IPS-18a (cell line): ENCODE results near the gene IQCH.
"Not testable (repeated sequence)": the region's sequence is repeated elsewhere in the genome, so short reads cannot be mapped to it uniquely, and the experiment has no call there.

Experiments used
- H3K27ac ChIP-seq: one replicate; pipeline ENCODE4 v1.5.1; 2013; ENCODE audit warnings: low read length
- H3K27me3 ChIP-seq: one replicate; pipeline ENCODE4 v1.6.1; 2013; ENCODE audit warnings: mild to moderate bottlenecking, low read length; ENCODE audit not compliant: control insufficient read depth, insufficient read depth
- H3K36me3 ChIP-seq: one replicate; pipeline ENCODE4 v1.6.1; 2013; ENCODE audit warnings: low read depth, low read length; ENCODE audit not compliant: control insufficient read depth
- H3K4me1 ChIP-seq: one replicate; pipeline ENCODE4 v1.6.1; 2013; ENCODE audit warnings: low read depth, low read length; ENCODE audit not compliant: control insufficient read depth
- H3K4me3 ChIP-seq: one replicate; pipeline ENCODE4 v1.5.1; 2013; ENCODE audit warnings: low read length
- H3K9ac ChIP-seq: one replicate; pipeline ENCODE4 v1.6.1; 2013; ENCODE audit warnings: mild to moderate bottlenecking, low read length, moderate library complexity
- H3K9me3 ChIP-seq: one replicate; pipeline ENCODE4 v1.6.1; 2013; ENCODE audit warnings: low read depth, low read length; ENCODE audit not compliant: control insufficient read depth

Gene IQCH

GRCh38 chr15:67274236-67274635, 19.6 kb downstream of the IQCH start:
- Histone ChIP-seq H3K9ac (no peak overlapping the region), H3K9me3 (no peaks in the 10 kb centered on the region), H3K27me3 (no peaks in the 10 kb centered on the region), H3K4me3 (no peak overlapping the region), H3K27ac (no peak overlapping the region), H3K36me3 (no peaks in the 10 kb centered on the region), H3K4me1 (no peaks in the 10 kb centered on the region)

- Histone ChIP-seq H3K9me3 (no peaks in the 10 kb centered on the region), H3K27ac (no peak overlapping the region), H3K36me3 (no peaks in the 10 kb centered on the region), H3K27me3 (no peaks in the 10 kb centered on the region), H3K9ac (no peak overlapping the region), H3K4me3 (no peak overlapping the region), H3K4me1 (no peaks in the 10 kb centered on the region)
Measured at GRCh38 chr15:67276666-67277065, 22.1 kb downstream of the IQCH start.

DNA sequence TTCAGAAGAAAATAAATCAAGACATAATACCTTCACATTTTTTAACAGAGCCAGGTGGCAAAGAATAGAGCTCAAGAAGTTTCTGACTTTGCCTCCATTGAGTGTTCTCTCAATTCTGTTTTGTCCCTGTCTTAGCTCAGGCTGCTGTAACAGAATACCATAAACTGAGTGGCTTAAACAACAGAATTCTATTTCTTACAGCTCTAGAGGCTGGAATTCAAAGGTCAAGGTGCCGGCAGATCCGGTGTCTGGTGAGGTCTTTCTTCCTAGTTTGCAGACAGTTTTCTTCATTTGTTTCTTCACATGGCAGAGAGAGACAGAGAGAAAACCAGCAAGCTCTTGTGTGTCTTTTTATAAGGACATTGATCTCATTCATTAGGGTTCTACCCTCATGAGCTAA, 25.6 kb downstream of the IQCH start:
- Histone ChIP-seq H3K27me3 (no peaks in the 10 kb centered on the region), H3K9ac (no peak overlapping the region), H3K9me3 (no peaks in the 10 kb centered on the region)

GRCh38 chr15:67281714-67282113, 27.1 kb downstream of the IQCH start:
- no peaks in the 10 kb centered on the region for H3K27me3 ChIP-seq
- no peak overlapping the region for H3K27ac ChIP-seq
- no peak overlapping the region for H3K9ac ChIP-seq
- peaks cover 3% of the 10 kb centered on the region for H3K4me1 ChIP-seq
- H3K9me3 ChIP-seq: peaks cover 5% of the 10 kb centered on the region
- no peak overlapping the region for H3K4me3 ChIP-seq
- no peaks in the 10 kb centered on the region for H3K36me3 ChIP-seq

More for the DNA sequence above, 25.6 kb downstream of the IQCH start:
- Histone ChIP-seq H3K36me3 (no peaks in the 10 kb centered on the region), H3K27ac (no peak overlapping the region), H3K4me1 (peaks cover 3% of the 10 kb centered on the region), H3K4me3 (no peak overlapping the region)

- H3K27me3 ChIP-seq, H3K9ac ChIP-seq, H3K27ac ChIP-seq, H3K9me3 ChIP-seq, H3K36me3 ChIP-seq, H3K4me3 ChIP-seq, H3K4me1 ChIP-seq: not testable (repeated sequence)
Measured at GRCh38 chr15:67285625-67286024, 31.0 kb downstream of the IQCH start.

GRCh38 chr15:67286400-67286799, 31.8 kb downstream of the IQCH start:
- H3K9me3 ChIP-seq, H3K4me1 ChIP-seq, H3K27ac ChIP-seq, H3K4me3 ChIP-seq, H3K36me3 ChIP-seq, H3K27me3 ChIP-seq, H3K9ac ChIP-seq: not testable (repeated sequence)

DNA sequence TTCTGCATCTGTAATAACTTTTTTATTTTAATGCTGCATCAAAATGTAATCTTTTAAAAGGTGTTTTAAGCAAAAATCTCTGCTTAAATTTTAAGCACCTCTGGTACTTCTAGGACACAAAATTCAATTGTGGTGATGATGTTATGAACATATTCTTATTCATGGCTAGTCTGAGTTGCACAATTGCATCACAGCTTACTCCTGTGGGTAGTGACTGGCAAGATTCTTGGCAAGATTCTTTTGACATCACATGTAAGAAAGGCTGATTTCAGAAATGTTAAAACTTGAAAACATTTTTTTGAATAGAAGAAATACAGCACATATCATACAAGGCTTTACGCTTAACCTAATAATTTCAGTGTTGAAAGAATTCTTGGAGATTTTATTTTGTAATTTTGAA, 35.7 kb downstream of the IQCH start:
- Histone ChIP-seq H3K36me3 (no peaks in the 10 kb centered on the region), H3K9ac (no peak overlapping the region), H3K4me3 (no peak overlapping the region), H3K27ac (no peak overlapping the region), H3K27me3 (no peaks in the 10 kb centered on the region), H3K9me3 (peaks cover 5% of the 10 kb centered on the region), H3K4me1 (no peaks in the 10 kb centered on the region)

GRCh38 chr15:67296188-67296587, 41.6 kb downstream of the IQCH start:
- Histone ChIP-seq H3K4me3 (no peak overlapping the region), H3K27ac (no peak overlapping the region), H3K4me1 (peaks cover 7% of the 10 kb centered on the region), H3K27me3 (no peaks in the 10 kb centered on the region), H3K36me3 (no peaks in the 10 kb centered on the region), H3K9ac (no peak overlapping the region), H3K9me3 (no peaks in the 10 kb centered on the region)

GRCh38 chr15:67296684-67297083, 42.1 kb downstream of the IQCH start:
- no peak overlapping the region for H3K4me3 ChIP-seq
- no peak overlapping the region for H3K27ac ChIP-seq
- H3K36me3 ChIP-seq: no peaks in the 10 kb centered on the region
- peaks cover 7% of the 10 kb centered on the region for H3K4me1 ChIP-seq
- no peaks in the 10 kb centered on the region for H3K9me3 ChIP-seq
- H3K9ac ChIP-seq: no peak overlapping the region
- no peaks in the 10 kb centered on the region for H3K27me3 ChIP-seq

DNA sequence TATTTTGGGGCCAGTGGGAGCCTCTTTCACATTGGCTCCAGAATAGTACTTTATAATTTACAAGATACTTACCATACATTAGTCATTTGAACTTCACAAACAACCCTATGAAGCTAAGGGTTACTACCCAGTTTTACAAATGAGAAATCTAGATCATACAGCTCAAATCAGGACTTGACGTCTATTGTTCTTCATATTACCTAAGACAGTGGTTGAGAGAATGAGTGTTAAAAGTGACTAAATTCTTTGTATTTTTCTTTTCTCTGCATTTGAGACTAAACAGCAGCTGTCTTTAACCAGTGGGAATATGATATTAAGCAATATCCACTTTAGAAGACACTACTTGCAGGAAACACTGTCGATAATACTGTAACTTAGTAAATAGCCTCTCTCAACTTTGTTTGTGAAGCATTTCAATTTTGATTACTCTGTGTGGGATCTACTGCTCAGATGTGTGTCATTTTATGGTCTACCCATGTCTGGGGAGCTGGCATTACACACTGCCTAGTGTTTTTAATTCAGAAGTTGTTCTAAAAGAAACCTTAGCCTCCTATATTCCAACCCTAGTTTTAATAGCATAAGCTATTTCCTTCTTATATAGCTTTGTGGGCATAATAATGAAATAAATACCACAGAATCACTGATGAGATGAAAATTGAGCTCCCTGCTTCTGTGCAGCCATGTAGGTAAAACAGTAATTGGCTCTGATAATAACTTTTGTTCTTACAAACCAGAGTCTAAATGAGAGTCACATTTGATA, 45.9 kb downstream of the IQCH start:
- no peaks in the 10 kb centered on the region for H3K36me3 ChIP-seq
- peaks cover 7% of the 10 kb centered on the region for H3K4me1 ChIP-seq
- no peak overlapping the region for H3K4me3 ChIP-seq
- H3K27me3 ChIP-seq: no peaks in the 10 kb centered on the region
- no peak overlapping the region for H3K9ac ChIP-seq
- no peak overlapping the region for H3K27ac ChIP-seq
- H3K9me3 ChIP-seq: no peaks in the 10 kb centered on the region

DNA sequence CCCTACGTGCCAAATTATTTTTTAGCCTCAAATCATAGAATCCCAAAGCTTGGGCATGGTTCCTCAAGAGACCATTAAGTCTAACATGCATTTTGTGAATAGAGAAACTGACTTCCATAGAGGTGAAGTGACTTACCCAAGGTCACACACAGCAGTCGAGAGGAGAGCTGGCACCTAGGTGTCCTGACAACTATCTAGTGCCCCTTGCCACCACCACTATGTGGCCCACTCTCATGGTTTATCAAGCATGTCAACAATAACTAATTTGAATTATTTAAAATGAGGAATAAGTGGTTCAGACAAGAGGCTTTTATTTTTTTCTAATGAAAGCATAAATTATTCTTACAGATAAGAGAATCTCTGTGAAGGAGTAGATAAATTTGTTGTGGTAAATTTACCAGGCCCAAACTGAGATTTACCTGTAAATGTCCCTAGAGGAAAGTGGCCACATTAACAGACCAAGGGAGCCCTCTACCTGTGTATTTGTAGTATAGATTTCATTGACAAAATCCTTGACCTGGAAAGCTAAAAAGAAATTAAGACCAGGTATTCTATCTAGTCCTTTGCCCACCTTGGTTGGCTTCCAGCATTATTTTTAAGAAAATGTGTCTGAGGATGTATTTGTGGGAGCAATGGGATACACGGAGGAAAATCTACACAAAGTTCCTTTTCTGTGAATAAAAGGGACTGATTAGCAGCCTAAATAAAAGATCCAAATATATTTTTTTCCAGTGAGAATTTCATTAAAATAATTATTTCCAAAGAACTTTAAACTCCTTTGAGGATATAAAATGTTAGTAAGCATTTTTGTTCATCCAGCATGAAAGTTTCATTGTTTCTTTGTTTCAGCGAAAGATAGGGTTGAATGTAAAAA, 49.1 kb downstream of the IQCH start:
- H3K4me3 ChIP-seq: no peak overlapping the region

GRCh38 chr15:67304778-67305177, 50.2 kb downstream of the IQCH start:
- no peaks in the 10 kb centered on the region for H3K4me1 ChIP-seq
- no peaks in the 10 kb centered on the region for H3K27me3 ChIP-seq
- no peak overlapping the region for H3K27ac ChIP-seq
- H3K36me3 ChIP-seq: no peaks in the 10 kb centered on the region
- no peaks in the 10 kb centered on the region for H3K9me3 ChIP-seq
- no peak overlapping the region for H3K9ac ChIP-seq
- H3K4me3 ChIP-seq: no peak overlapping the region

More for the DNA sequence above, 49.1 kb downstream of the IQCH start:
- no peaks in the 10 kb centered on the region for H3K4me1 ChIP-seq
- H3K27ac ChIP-seq: no peak overlapping the region
- no peak overlapping the region for H3K9ac ChIP-seq
- no peaks in the 10 kb centered on the region for H3K9me3 ChIP-seq
- no peaks in the 10 kb centered on the region for H3K36me3 ChIP-seq
- no peaks in the 10 kb centered on the region for H3K27me3 ChIP-seq
